DMS53 treated with DMSO at 0.1 percent for 48 hours (cell line): Measurements from ENCODE around the gene OBSCN.
"Not testable (repeated sequence)": the region's sequence is repeated elsewhere in the genome, so short reads cannot be mapped to it uniquely, and the experiment has no call there.

Source experiments
- DNase-seq: peaks from one replicate; lab custom pipeline; 2025; ENCODE audit not compliant: unreplicated experiment; lab: John Stamatoyannopoulos, UW

Gene OBSCN

DNA sequence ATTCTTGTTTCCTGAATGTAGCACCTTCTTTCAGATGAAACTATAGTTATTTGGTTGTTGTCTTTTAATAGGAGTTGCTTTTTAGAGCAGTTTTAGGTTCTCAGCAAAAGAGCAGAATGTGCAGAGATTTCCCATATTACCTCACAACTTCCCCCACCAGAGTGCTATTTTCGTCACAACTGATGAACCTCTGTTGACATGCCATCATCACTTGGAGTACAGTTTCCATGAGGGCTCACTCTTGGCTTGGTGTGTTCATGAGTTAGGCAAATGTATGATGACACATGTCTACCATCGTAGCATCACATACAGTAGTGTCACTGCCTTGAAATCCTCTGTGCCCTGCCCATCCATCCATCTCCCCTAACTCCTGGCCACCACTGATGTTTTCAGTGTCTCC lies 38.5 kb upstream of the OBSCN start:
- DNase-seq: no peak

DNA sequence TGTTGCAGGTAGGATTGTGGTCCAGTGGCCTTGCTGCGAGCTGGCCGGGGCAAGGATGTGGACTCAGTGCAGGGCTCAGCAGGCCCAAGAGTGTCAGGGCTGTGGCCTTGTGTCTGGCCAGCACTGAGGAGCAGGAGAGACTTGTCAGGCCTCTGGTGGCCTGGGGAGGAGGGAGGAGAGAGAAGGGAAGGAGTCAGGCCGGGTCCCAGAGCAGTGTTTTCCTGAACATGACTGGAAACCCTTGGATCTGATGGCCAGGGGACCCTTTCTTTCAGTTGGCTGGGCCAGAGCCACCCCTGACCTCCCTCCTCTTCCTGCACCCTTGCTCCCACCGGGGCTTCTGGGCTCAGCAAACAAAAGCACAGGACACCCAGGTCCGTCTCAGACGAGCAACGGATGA lies 37.2 kb upstream of the OBSCN start:
- no peak for DNase-seq

DNA sequence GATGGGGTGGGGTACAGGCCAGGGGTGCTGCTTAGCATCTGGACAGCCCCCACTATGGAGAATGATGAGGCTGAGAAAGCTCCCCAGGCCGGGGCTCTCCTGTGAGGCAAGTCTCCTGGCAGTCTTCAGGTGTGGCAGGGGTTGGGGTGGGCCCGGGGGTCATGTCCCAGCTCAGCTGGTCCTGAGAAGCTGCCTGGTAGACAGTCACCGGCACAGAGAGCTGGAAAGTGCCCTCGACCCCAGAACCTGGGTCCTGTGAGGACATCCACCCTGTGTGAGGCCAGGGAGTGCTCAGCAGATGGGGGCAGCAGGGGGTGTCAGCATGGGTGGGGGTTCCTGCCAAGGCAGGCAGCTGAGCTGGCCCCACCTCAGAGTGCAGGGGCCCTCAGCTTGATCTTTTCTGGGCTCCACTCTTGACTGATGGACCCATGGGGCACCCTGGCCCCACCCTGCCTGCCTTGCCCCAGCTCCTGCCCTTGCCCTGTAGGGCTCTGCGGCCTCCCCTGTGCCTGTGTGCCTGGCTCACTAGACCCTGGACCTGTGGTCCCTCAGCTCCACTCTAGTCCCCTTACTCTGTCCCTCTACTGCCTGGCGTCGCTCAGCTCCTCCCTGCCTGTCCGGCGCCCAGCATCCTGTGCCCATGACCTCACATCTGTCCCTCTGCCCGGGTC lies 36.5 kb upstream of the OBSCN start:
- DNase-seq: no peak

DNA sequence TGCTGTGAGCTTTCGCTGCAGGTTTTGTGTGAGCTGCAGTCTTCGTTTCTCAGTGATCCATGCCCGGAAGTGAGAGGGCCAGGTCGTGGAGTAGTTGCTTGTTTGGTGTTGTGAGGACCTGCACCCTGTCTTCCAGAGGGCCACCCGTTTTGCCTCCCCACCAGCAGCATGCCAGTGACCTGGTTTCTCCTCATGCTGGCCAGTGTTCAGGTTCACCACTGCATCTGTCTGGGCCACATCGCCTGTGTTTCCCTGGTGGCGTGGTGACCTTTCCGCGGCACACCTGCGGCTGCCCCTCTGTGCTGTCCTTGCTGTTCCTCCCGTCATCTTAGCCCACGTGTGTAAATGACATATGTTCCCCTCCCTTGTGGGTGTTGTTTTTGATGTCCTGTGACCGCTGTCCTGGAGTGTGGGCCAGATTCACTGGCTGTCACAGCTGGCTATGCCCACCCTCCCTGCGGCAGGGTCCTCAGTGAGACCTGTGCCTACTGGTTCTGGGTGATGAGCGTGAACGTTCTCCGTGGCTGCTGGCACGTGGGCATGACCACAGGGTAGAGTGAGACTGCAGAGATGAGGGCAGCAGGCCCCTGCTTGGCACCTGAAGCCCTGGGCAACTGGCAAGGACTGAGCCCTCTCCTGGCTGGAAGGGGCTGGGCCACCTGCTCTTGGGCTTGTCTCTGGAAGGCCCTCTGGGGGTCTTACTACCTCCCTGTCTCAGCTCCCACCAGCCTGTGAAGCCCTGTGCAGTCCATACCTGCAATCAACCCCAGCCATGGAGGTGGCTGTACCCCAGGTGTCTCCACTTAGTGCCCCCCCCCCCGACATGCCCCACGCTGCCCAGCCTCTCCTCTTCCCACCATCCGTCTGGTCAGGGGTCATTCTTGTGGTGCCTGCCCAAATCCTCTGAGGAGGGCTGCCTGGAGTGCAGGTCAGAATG lies 35.0 kb upstream of the OBSCN start:
- no peak for DNase-seq

DNA sequence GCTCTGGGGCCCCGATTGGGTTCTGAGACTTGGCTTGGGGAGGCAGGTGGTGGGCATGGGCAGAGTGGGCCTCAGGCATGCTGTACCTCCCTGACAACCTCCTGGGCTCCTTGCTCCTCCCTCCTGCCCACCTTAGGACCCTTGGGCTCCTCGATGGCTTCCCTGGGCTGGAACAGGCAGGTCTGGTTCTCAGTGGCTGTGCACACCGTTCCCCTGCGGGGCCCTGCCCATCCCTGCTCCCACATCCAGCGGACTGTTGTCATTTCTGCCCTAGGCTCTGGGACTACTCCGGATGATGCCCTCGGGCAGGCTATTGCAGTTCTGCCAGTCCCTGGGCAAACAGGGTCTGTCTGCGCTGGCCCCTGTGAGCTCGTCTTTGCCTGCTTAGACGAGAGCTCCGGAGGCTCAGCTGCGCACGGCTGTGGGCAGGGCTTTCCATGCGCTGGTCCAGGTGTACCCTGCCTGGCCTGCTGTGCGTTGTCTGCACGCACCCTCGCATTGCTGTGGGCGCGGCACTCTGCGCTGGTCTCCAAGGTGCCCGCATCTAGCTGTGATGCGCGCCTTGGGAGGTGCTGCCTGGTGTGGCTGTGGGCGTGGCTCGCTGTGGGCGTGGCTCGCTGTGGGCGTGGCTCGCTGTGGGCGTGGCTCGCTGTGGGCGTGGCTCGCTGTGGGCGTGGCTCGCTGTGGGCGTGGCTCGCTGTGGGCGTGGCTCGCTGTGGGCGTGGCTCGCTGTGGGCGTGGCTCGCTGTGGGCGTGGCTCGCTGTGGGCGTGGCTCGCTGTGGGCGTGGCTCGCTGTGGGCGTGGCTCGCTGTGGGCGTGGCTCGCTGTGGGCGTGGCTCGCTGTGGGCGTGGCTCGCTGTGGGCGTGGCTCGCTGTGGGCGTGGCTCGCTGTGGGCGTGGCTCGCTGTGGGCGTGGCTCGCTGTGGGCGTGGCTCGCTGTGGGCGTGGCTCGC lies 34.0 kb upstream of the OBSCN start:
- DNase-seq: not testable (repeated sequence)

DNA sequence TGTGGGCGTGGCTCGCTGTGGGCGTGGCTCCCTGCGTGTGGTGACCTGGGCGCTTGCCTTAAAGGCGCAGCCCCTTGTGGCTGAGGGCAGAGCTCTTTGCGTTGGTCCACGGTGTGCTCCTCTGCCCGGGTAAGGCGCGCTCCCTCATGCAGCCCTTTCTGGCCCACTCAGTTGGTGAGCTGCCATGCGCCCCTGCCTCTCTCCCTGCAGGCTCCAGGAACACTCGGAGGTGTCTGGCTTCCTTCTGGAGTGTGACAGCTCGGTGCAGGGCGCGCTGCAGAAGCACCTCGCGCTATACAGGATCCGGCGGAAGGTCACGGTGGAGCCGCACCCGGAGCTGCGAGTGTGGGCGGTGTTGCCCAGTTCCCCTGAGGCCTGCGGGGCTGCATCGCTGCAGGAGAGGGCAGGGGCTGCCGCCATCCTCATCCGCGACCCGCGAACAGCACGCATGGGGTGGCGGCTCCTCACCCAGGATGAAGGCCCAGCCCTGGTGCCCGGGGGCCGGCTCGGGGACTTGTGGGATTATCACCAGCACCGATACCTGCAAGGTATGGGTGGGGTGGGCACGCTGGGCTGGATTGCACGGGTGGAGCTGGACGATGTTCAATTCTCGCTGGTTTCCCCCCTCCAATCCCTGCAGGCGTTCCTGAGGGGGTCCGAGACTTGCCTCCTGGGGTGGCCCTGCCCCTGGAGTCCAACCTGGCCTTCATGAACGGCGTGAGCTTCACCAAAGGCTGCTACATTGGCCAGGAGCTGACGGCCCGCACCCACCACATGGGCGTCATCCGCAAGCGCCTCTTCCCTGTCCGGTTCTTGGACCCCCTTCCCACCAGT lies 33.1 kb upstream of the OBSCN start:
- no peak for DNase-seq

DNA sequence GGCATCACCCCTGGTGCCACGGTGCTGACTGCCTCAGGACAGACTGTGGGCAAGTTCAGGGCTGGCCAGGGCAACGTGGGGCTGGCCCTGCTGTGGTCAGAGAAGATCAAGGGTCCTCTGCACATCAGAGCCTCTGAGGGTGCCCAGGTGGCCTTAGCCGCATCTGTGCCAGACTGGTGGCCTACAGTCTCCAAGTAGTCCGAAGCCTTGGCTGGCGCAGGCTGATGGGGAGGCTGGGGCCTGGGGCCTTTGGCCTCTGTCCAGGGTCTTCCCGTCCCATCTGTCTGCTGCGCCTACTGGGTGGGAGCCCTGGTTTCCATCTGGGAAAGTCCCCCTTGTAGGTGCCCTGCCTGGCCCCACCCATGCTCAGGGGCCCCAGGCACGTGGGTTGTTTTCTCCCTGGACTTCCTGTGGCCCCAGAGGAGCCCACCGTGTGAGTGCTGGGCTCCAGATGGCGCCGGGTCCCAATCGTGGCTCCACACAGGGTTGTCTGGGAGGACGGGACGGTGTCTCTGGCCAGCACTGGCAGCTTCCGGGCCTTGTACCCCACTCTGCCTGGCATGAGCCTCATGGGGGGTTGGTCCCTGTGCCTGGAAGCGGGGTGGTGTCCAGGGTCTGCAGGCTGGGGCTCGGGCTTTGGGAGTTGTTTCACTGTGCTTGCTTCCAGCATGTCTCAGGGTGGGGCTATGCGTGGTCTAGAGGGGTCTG lies 32.4 kb upstream of the OBSCN start:
- no peak for DNase-seq

DNA sequence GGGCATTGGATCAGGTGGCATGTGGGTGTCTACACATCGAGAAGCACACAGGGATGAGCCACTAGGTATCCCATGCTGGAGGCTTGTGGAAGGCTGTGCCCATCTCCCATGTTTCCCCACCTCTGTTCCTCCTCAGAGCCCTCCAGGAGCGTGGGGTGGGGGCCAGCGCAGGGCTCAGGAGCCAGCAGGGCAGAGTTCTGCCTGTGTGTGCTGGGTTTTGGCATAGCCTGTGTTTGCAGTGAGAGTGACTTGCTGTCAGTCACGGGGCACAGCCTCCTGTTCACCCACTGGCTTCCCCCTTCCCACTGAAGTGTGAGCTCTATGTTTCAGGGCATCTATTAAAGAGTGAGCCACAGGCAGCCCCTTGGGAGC lies 31.8 kb upstream of the OBSCN start:
- DNase-seq: no peak

DNA sequence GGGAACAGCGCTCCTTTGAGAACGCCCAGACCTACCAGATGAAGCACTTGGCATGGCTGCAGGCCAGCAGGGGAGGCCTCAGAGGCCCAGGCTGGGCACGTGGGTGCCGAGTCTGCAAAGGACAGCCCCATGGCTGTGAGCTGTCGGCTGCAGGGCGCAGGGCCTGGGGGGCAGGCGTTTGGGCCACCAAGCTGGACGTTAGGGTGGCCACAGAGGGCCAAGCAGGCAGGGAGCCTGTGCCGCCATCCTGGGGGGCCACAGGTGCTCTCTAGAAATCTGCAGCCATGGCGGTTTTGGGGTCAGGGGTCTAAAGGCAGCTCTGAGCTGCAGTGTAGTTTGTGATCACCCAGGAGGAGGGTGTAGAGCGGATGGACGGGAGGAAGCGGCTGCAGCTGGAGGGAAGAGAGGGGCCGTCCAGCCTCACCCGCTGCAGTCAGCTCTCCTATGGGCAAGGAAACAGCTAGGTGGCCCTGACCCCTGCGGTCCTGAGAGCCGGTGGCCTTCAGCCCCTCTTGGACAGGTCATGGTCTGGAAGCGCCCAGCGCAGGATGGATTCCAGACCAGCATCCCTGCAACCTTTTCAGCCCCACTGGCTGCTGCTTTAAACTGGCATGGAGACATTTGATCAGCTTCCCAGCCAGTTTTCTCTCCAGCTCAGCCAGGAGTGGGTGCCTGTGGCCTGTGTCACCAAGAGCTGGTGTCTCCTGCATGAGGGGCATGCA lies 31.2 kb upstream of the OBSCN start:
- DNase-seq: no peak

DNA sequence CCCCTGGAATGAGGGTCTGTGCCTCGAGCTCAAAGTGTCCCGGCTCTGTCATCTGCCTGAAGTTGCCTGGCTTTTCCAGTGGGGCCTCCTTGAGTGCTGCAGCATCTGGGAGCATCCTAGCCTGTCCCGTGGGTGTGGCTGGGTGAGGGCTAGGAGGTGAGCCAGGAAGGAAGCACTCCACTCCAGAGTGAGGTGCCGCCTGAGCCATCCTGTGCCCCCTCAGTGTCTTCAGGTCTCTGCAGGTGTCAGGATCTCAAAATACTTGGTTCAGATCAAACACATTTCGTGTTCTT lies 30.7 kb upstream of the OBSCN start:
- DNase-seq: no peak

DNA sequence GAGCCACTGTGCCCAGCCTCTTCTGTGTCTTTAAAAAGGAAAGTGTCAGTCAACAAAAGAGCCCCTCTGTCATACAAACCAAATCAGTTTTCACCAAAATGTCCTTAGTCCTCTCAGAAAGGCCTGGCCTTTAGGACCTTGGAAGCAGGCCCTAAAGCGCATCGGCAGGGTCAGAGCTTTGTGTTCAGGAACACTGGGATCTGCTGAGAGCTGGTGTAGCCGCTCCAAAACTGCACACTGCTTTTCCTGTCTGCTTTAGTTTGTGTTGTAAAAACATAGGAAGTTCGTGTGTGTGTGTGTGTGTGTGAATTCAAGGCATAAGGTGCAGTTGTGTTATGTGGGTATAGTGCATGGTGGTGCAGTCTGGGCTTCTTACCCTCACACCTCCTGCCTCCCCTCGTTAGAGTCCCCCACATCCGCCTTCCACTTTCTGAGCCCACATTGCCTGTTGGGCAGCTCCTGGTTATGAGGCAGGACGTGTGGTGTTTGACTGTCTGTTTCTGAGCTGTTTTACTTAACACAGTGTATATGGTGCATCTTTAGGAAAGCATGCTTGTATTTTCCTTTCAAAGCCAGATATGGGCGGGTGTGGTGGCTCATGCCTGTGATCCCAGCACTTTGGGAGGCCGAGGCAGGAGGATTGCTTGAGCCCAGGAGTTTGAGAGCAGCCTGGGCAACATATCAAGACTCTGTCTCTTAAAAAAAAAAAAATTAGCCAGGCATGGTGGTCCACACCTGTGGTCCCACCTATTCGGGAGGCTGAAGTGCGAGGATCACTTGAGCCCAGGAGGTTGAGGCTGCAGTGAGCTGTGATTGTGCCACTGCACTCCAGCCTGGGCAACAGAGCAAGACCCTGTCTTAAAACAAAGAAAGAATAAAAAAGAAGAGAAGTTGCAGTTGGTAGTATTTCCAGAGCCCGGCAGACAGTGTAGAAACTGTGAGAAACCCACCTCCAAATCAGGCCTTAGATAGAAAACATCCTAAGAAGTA lies 29.8 kb upstream of the OBSCN start:
- no peak for DNase-seq

DNA sequence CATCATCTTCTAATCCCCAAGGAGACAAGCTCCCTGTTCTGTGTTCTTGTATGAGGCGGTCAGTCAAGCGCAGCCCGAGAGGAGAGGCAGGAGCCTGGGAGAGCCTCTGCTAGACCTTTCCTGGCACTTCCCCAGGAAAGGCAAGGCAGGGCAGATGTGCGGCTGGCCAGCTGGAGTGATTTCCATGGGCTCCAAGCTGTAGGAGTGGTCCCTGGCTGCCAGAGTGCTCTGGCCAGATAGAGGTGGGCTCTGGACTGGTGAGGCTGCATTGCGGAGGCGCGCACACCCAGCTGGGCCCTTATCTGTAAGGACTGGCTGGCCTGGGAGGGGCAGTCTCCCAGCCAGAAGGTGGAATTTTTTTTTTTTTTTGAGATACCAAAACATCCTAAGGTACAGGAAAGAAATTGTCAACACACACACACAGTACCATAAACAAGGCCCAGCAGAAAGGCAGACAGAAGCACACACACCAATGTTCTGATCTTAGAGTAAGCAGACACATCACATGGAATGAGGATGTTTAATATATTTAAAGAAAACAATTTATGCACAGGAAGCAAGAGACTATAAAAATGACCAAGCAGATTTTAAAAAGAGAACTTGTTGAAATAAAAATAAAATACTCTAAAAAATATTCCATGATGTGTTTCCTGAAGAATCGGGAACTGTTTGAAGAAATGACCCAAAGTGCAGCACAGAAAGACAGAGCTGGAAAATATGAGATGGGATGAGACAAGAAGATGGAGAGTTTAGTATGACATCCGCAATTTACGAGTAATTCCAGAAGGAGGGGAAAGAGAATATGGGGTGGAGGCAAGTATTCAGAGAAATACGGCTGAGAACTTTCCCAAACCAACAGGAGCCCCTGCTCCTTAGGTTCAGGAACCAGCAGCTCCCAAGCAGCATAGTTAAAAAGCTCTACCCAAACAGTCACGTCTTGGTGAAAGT lies 28.8 kb upstream of the OBSCN start:
- no peak for DNase-seq

DNA sequence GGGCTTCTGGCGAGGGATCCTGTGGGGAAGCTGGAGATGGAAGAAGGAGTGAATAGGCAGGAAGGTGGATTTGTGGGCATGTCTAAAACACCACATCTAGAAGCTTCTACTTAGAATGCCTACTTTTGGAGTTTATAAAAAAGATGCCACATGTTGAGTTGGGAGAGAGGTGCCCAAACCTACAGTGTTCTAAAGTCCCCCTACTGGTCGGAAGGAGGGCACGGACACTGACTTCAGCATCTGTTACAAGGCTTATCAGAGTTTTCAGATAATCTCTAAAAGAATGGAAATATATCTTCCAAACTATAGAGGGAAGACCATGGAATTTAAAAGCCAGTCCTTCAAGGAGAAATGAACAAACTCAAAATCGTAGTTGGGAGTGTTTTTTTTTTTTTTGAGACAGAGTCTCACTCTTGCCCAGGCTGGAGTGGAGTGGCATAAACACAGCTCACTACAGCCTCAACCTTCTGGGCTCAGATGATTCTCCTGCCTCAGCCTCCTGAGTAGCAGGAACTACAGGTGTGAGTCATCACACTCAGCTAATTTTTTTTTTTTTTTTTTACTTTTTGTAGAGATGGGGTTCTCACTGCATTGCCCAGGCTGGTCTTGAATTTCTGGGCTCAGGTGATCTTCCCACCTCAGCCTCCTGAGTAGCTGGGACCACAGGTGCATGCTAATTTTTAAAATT lies 27.4 kb upstream of the OBSCN start:
- no peak for DNase-seq

DNA sequence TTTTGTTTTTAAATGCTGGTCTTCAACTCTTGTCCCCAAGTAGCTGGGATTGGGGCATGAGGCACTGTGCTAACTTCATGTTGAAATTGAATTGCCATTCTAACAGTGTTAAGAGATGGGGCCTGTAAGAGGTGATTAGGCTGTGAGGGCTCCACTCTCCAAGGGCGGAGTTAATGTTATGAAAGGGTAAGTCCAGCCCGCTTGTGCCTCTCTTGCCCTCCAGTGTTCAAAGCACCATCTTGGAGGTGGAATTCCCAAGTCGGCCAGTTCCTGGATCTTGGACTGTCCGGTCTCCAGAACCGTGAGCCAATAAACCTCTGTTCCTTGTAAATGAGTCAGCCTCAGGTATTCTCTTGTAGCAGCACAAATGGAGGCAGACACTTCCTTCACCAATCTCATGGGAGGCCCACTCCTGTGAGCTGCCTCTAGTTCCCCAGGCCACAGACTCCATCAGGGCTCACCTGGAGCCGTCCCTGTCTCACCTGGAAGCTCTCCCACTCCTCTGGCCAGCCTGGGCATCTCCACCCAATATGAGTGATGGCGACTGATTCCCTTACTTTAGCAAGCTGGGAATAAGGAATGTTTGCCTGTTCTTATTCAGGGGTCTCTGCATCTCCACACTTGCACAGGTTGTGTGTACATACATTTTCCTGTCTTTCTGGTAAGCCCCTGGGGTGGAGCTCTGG lies 26.7 kb upstream of the OBSCN start:
- no peak for DNase-seq

DNA sequence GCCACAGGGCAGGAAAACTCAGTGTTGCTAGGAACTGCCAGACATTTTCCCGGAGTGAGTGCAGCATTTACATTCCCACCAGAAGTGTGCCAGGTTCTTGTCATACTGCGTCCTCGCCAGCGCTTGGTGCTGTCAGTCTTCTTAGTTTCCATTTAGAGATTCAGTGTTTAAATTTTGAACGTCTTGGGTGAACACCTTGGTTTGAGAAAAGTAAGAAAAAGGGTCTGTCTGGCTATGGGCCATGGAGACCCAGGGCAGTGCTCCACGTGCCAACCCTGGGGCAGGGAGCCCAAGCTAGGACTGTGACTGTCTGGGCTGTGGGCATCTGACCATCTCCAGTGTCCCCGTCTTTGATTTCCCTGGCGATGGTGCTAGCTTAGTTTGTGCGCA lies 26.2 kb upstream of the OBSCN start:
- DNase-seq: no peak
